ENCODE measurements around the gene ART1. TPM values are rescaled to one million over a fixed set of nuclear protein-coding genes. Genes with fewer than 3 reads are reported as not detected.

ART1 gene
- total RNA-seq, 2 donors from 2014 or later, result not detected

DNA sequence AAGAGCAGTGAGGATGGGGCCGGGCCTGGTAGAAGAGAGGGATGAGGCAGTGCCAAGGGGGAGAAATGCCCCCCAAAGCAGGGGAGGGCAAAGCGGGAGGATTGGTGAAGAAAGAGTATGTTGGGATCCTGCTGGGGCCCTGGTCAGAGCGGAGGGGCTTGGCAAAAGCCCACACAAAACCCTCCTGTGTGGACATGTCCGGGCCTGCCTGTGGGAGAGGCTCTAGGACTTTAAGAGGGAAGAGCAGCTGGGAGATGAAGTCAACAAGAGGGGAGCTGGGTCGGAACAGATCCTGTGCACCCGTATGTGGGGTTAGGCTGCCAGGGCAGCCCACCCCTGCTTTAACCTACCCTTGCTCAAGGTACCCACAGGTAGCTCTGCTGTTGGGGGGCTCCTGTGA lies 28.9 kb upstream of the ART1 start:
- intact Hi-C loops (cut with DNase I), result no loop called here
- Histone ChIP-seq H3K9ac (ENCODE audit: low read depth in 2 of 2, low read length in 2 of 2) (no peak overlapping the region), H3K27me3 (no peaks in the 10 kb centered on the region), H3K9me3 (no peaks in the 10 kb centered on the region), H3K36me3 (no peaks in the 10 kb centered on the region), H3K27ac (no peak overlapping the region), H3K4me1 (no peaks in the 10 kb centered on the region), H3K4me3 (no peak overlapping the region)
- DNase-seq, result no peak
- TF ChIP-seq, protein P1, sequence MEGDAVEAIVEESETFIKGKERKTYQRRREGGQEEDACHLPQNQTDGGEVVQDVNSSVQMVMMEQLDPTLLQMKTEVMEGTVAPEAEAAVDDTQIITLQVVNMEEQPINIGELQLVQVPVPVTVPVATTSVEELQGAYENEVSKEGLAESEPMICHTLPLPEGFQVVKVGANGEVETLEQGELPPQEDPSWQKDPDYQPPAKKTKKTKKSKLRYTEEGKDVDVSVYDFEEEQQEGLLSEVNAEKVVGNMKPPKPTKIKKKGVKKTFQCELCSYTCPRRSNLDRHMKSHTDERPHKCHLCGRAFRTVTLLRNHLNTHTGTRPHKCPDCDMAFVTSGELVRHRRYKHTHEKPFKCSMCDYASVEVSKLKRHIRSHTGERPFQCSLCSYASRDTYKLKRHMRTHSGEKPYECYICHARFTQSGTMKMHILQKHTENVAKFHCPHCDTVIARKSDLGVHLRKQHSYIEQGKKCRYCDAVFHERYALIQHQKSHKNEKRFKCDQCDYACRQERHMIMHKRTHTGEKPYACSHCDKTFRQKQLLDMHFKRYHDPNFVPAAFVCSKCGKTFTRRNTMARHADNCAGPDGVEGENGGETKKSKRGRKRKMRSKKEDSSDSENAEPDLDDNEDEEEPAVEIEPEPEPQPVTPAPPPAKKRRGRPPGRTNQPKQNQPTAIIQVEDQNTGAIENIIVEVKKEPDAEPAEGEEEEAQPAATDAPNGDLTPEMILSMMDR (IDR thresholded peaks at IDR 0.05), result no peak

DNA sequence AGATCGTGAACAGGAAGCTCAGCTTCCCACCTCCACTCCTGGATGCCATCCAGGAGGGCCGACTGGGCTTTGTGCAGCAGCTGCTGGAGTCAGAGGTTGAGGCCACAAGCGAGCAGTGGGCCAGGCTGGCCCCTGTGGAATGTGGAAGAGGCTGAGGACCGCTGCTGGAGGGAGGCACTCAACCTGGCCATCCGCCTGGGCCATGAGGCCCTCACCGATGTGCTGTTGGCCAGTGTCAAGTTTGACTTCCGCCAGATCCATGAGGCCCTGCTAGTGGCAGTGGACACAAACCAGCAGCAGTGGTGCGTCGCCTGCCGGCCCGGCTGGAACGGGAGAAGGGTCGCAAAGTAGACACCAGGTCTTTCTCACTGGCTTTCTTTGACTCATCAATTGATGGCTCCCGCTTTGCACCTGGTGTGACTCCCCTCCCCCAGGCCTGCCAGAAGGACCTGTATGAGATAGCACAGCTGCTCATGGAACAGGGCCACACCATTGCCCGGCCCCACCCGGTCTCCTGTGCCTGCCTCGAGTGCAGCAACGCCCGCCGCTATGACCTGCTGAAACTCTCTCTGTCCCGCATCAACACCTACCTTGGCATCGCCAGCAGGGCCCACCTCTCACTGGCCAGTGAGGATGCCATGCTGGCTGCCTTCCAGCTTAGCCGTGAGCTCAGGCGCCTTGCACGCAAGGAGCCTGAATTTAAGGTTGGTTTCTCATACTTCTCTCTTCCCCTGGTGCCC lies 28.0 kb upstream of the ART1 start:
- Histone ChIP-seq H3K4me1 (no peaks in the 10 kb centered on the region), H3K27ac (no peak overlapping the region), H3K4me3 (no peak overlapping the region), H3K36me3 (no peaks in the 10 kb centered on the region), H3K9ac (ENCODE audit: low read depth in 2 of 2, low read length in 2 of 2) (no peak overlapping the region), H3K27me3 (no peaks in the 10 kb centered on the region), H3K9me3 (no peaks in the 10 kb centered on the region)
- intact Hi-C loops (cut with DNase I), result no loop called here
- DNase-seq, result no peak
- TF ChIP-seq, protein P1 (IDR thresholded peaks at IDR 0.05), result no peak

DNA sequence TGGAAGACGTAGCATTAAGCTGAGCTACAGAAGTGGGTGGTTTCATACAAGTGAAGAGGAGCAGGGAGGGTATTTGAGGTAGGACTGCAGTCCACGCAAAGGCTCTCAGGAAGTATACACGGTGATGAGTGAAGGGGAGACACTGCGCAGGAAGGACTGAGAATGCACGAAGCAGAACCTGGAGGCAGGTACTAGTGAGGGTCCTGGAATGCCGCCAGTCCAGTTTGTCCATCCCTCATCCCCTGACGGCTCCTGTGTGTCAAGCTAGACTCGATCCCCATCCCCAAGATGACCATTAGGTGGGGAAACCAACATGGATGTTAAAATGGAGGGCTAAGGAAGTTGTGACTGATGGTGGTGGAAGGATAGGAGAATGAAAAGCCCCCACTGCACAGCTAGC lies 26.9 kb upstream of the ART1 start:
- Histone ChIP-seq H3K4me1 (no peaks in the 10 kb centered on the region), H3K36me3 (no peaks in the 10 kb centered on the region), H3K4me3 (no peak overlapping the region), H3K27ac (no peak overlapping the region), H3K9me3 (no peaks in the 10 kb centered on the region), H3K27me3 (no peaks in the 10 kb centered on the region), H3K9ac (ENCODE audit: low read depth in 2 of 2, low read length in 2 of 2) (no peak overlapping the region)
- TF ChIP-seq, protein P1 (IDR thresholded peaks at IDR 0.05), result no peak
- DNase-seq, result no peak
- intact Hi-C loops (cut with DNase I), result no loop called here

DNA sequence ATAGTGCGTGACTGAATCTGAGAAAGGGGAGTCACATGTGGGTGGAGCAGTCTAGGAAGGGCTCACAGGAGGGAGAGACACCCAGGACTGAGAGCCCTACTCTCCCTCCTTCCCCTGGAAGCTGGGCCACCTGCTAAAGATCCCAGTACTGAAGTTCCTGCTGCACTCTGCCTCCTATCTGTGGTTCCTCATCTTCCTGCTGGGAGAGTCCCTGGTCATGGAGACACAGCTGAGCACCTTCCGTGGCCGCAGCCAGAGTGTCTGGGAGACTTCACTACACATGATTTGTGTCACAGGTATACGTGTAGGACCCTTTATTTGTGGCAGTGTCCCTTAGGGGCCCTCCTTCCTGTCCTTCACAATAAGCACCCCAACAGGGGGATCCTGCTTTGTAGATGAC lies 22.4 kb upstream of the ART1 start:
- no peak overlapping the region for H3K4me3 ChIP-seq
- H3K4me1 ChIP-seq, result no peaks in the 10 kb centered on the region
- no peak for DNase-seq
- no peak overlapping the region for H3K27ac ChIP-seq
- no peak overlapping the region for H3K9ac ChIP-seq (ENCODE audit: low read depth in 2 of 2, low read length in 2 of 2)
- no peaks in the 10 kb centered on the region for H3K27me3 ChIP-seq
- no peaks in the 10 kb centered on the region for H3K9me3 ChIP-seq
- TF ChIP-seq, protein P1 (IDR thresholded peaks at IDR 0.05), result no peak
- intact Hi-C loops (cut with DNase I), result no loop called here
- no peaks in the 10 kb centered on the region for H3K36me3 ChIP-seq

DNA sequence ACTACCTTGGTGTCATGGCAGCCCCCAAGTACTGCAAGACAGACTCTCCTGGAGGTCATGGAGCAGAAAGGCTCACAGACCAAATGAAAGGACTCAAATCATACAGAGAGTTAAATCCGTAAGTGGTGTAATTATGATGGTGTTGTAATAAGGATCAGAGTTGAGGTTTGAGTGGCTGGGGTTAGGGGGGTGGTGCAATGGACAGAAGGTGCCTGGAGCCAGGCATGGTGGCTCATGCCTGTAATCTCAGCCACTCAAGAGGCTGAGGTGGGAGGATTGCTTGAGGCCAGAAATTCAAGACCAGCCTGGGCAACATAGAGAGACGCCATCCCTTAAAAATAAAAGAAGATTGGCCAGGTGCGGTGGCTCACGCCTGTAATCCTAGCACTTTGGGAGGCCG lies 21.8 kb upstream of the ART1 start:
- H3K27ac ChIP-seq, result no peak overlapping the region
- H3K9me3 ChIP-seq, result no peaks in the 10 kb centered on the region
- intact Hi-C loops (cut with DNase I), result no loop called here
- no peaks in the 10 kb centered on the region for H3K4me1 ChIP-seq
- H3K27me3 ChIP-seq, result no peaks in the 10 kb centered on the region
- TF ChIP-seq, protein P1 (IDR thresholded peaks at IDR 0.05), result no peak
- no peak overlapping the region for H3K4me3 ChIP-seq
- H3K36me3 ChIP-seq, result no peaks in the 10 kb centered on the region
- H3K9ac ChIP-seq (ENCODE audit: low read depth in 2 of 2, low read length in 2 of 2), result no peak overlapping the region
- no peak for DNase-seq
